GM12801 (cell line): ENCODE measurements around the gene FN1.

Experiments
- CTCF ChIP-seq: IDR thresholded peaks from one replicate; pipeline ENCODE4 v1.5.1; 2011; ENCODE audit warnings: control low read depth; ENCODE audit not compliant: insufficient read length; ENCODE audit errors: extremely low read depth

The FN1 gene

GRCh38 chr2:215466097-215466909, 30.4 kb upstream of the FN1 start:
- no peak for TF ChIP-seq CTCF

GRCh38 chr2:215465256-215465655, 29.4 kb upstream of the FN1 start:
- no peak for TF ChIP-seq CTCF

- no peak for TF ChIP-seq CTCF
These were observed 26.1 kb upstream of the FN1 start for GRCh38 chr2:215461836-215462532.

GRCh38 chr2:215460682-215461382, 25.0 kb upstream of the FN1 start:
- TF ChIP-seq CTCF = no peak

- no peak for TF ChIP-seq CTCF
These were observed 20.1 kb upstream of the FN1 start for GRCh38 chr2:215455958-215456357.

GRCh38 chr2:215454519-215455246, 18.8 kb upstream of the FN1 start:
- TF ChIP-seq CTCF = no peak

- TF ChIP-seq CTCF = no peak
These were observed 16.9 kb upstream of the FN1 start for GRCh38 chr2:215452725-215453124.
